HG02970 (cell line): ENCODE data around the gene SEMA7A.
A peak's percentile ranks its signal among the peaks of the same experiment; 100 is the strongest.

Source experiments
- ATAC-seq: cut with Tn5 transposase; IDR thresholded peaks from one replicate; pipeline ENCODE4 v1.9.1; 2021; ENCODE audit warnings: mild to moderate bottlenecking, moderate library complexity, moderate number of reproducible peaks; ENCODE audit not compliant: unreplicated experiment, low FRiP score

SEMA7A gene

GRCh38 chr15:74451861-74452835, 18.4 kb upstream of the SEMA7A start:
- no peak for ATAC-seq

GRCh38 chr15:74451322-74451721, 17.6 kb upstream of the SEMA7A start:
- no peak for ATAC-seq

- no peak for ATAC-seq
Observed at GRCh38 chr15:74449643-74450205, 16.0 kb upstream of the SEMA7A start.

- no peak for ATAC-seq
Observed at GRCh38 chr15:74449095-74449494, 15.3 kb upstream of the SEMA7A start.

GRCh38 chr15:74445816-74446763, 12.3 kb upstream of the SEMA7A start:
- ATAC-seq, result no peak

- no peak for ATAC-seq
Observed at GRCh38 chr15:74444106-74445062, 10.6 kb upstream of the SEMA7A start.

- ATAC-seq, result no peak
Observed at GRCh38 chr15:74443100-74443909, 9.5 kb upstream of the SEMA7A start.

GRCh38 chr15:74442604-74443003, 8.8 kb upstream of the SEMA7A start:
- no peak for ATAC-seq

- no peak for ATAC-seq
Observed at GRCh38 chr15:74442063-74442462, 8.3 kb upstream of the SEMA7A start.

- ATAC-seq, result no peak
Observed at GRCh38 chr15:74441248-74441941, 7.6 kb upstream of the SEMA7A start.

GRCh38 chr15:74438721-74439316, 5.1 kb upstream of the SEMA7A start:
- no peak for ATAC-seq

GRCh38 chr15:74438206-74438605, 4.4 kb upstream of the SEMA7A start:
- ATAC-seq, result no peak

- ATAC-seq, result no peak
Observed at GRCh38 chr15:74434263-74435136, 742 bp upstream of the SEMA7A start.

- ATAC-seq, result peak; percentile 7
Observed at GRCh38 chr15:74432968-74433591, 678 bp downstream of the SEMA7A start.

GRCh38 chr15:74432271-74432967, 1.3 kb downstream of the SEMA7A start:
- no peak for ATAC-seq

GRCh38 chr15:74431645-74432044, 2.1 kb downstream of the SEMA7A start:
- no peak for ATAC-seq
